GM21717 (cell line): ENCODE measurements around the gene POLR1F.
A peak's percentile ranks its signal among the peaks of the same experiment; 100 is the strongest.

ENCODE experiments used
- ATAC-seq: cut with Tn5 transposase; IDR thresholded peaks from one replicate; pipeline ENCODE4 v1.9.1; 2021; ENCODE audit warnings: mild to moderate bottlenecking, moderate library complexity; ENCODE audit not compliant: unreplicated experiment

Gene POLR1F

DNA sequence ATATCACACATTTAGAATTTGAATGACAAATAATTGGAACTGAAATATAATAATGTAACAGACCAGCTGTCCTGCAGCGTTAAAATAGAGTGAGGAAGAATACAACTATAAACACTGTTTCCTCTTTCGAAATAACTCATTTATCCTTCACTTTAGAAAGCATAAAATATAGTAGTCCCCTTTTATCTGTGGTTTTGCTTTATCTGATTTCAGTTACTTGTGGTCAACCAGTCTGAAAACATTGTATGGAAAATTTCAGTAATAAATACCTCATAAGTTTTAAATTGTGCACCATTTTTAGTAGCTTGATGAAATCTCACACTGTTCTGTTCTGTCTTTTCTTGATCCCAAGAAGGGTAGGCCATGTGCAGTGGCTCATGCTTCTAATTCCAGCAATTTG, 31.7 kb downstream of the POLR1F start:
- no peak for ATAC-seq

DNA sequence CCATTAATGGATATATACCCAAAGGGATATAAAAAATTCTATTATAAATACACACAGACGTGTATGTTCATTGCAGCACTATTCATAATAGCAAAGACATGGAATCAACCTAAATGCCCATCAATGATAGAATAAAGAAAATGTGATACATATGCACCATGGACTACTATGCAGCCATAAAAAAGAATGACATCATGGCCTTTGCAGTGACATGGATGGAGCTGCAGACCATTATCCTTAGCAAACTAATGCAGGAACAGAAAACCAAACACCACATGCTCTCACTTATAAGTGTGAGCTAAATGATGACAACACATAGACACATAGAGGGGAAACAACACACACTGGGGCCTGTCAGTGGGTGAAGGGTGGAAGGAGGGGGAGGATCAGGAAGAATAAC, 33.0 kb downstream of the POLR1F start:
- no peak for ATAC-seq

DNA sequence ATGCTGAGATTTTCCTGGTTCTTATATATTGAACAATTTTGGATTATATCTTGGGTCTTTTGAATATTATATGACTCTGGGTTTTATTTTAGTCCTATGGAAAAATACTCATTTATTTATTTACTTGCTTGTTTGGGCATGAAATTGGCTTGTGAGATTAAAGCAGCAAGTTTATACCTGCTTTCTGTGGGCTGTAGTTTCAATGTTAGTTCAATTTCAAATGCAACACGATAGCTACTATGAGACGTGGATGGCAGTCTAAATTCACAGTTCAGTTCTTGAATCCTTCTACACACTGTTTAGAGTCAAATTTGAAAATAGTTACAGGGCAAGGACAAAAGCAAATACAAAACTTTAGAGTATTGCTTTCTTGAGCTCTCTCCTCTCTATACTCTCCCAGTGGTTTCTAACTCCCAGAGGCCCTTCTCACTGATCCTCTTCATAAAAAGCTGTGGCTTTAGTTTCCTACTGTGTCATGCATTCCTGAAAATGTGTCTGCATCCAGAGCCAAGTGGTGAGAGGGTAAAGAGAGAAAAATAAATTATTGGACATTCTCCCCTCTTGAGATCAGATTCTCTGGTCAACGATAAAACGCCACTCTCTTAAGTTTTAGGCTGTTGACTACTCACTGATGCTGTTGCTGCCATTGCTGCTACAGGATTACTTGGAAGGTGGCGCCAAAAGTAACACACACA, 34.4 kb downstream of the POLR1F start:
- no peak for ATAC-seq

GRCh38 chr7:19670806-19671205, 38.0 kb downstream of the POLR1F start:
- ATAC-seq: no peak

GRCh38 chr7:19665399-19666008, 43.3 kb downstream of the POLR1F start:
- ATAC-seq: no peak

GRCh38 chr7:19663816-19664462, 44.9 kb downstream of the POLR1F start:
- peak; percentile 98 for ATAC-seq

DNA sequence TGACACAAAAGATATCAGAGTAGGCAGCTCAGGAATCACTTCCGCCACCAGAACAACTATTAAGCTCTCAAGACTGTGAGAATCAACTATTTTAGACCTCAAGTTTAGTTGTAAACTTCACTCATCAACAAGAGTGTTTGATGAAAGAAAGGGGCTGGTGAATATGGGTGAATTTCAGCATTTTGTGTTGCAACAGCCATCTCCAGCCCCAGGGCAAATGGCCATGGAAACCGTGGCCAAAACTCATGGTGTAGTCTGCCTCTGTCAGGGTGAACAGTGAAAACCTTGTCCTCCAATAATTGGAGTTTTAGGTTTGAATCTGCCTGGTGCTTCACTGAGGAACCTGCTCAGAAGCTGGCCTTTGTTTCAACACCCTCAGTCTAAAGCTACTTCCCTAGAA, 60.0 kb downstream of the POLR1F start:
- no peak for ATAC-seq
